ENCODE measurements around the gene ZNF784. TPM values are rescaled to one million over a fixed set of nuclear protein-coding genes. Genes with fewer than 3 reads are reported as not detected.

Gene ZNF784
- total and polyA plus RNA-seq, 10 of the 15 experiments (the other 5 are each of a cell fraction or from before 2014, with no cell fraction given) = 0.10 to 5.2 (median 1.8) TPM

- H3K27me3 ChIP-seq (replicated peaks in 1 of 2; ENCODE audit: control insufficient read depth in 2 of 2, insufficient read depth in 2 of 2, low read length in 1 of 2) = no peaks in the 10 kb centered on the region
- ATAC-seq = no peak
- H3K9me3 ChIP-seq (replicated peaks; ENCODE audit: control insufficient read depth, insufficient read depth, low read length) = peaks cover 2% of the 10 kb centered on the region; the same call in 2 of the 3 replicates
- 98% methylated on average over 13 of the region's 27 CpGs for WGBS (ENCODE audit: insufficient coverage, insufficient replicate concordance, low lambda C conversion rate, missing lambda C conversion rate)
- H3K9ac ChIP-seq (ENCODE audit: control insufficient read depth, insufficient read depth, low read length) = no peak overlapping the region
- H4K20me1 ChIP-seq (ENCODE audit: control insufficient read depth, insufficient read depth) = peaks cover 3% of the 10 kb centered on the region; the same call in 1 of the 2 replicates
- in situ Hi-C loops (cut with MboI) = no loop called here
- POLR2A ChIA-PET = no interaction called here
- no peak for DNase-seq (ENCODE audit: low read depth, low spot score)
- CTCF ChIA-PET = no interaction called here
- no peak overlapping the region for H3K27ac ChIP-seq (ENCODE audit: control insufficient read depth, insufficient read depth)
- intact Hi-C loops (cut with micrococcal nuclease; ENCODE audit: unreplicated experiment) = no loop called here
- H3K36me3 ChIP-seq (ENCODE audit: control insufficient read depth in 2 of 2, insufficient read depth in 2 of 2, low read length in 1 of 2) = peaks cover 12 to 16% of the 10 kb centered on the region in 2 experiments
- BruUV-seq (replicated peaks) = no TSS peak
- H2AFZ ChIP-seq (ENCODE audit: control insufficient read depth, low read depth, low read length) = no peak overlapping the region
- no peak for FAIRE-seq
- no peak for TF ChIP-seq BACH1 (IDR thresholded peaks at IDR 0.05; ENCODE audit: borderline replicate concordance)
- no peak for TF ChIP-seq CBFB (IDR thresholded peaks at IDR 0.05; ENCODE audit: low read depth)
- TF ChIP-seq MEF2B (IDR thresholded peaks at IDR 0.05; ENCODE audit: partially characterized antibody, poor library complexity, severe bottlenecking) = no peak
- H3K4me3 ChIP-seq = no peak overlapping the region
- RAD21 ChIA-PET (ENCODE audit: unreplicated experiment) = no interaction called here
- no peak overlapping the region for H3K4me2 ChIP-seq (ENCODE audit: control insufficient read depth, insufficient read depth)
- SMC1A ChIA-PET (ENCODE audit: uncharacterized antibody, unreplicated experiment) = no interaction called here
- H3K4me1 ChIP-seq (ENCODE audit: control insufficient read depth, insufficient read depth, low read length) = peaks cover 4% of the 10 kb centered on the region
- peaks cover 11% of the 10 kb centered on the region for H3K79me2 ChIP-seq (ENCODE audit: control insufficient read depth, insufficient read depth, low read length)
These were observed 11.0 kb downstream of the ZNF784 start for GRCh38 chr19:55613396-55613795.

- peaks cover 2% of the 10 kb centered on the region; the same call in 1 of the 3 replicates for H3K9me3 ChIP-seq (replicated peaks; ENCODE audit: control insufficient read depth, insufficient read depth, low read length)
- H3K27ac ChIP-seq (ENCODE audit: control insufficient read depth, insufficient read depth) = no peak overlapping the region
- no peak overlapping the region for H3K4me3 ChIP-seq
- in situ Hi-C loops (cut with MboI) (no loop called here), intact Hi-C loops (cut with micrococcal nuclease; ENCODE audit: unreplicated experiment) (no loop called here)
- peaks cover 3% of the 10 kb centered on the region; the same call in 1 of the 2 replicates for H4K20me1 ChIP-seq (ENCODE audit: control insufficient read depth, insufficient read depth)
- H3K4me1 ChIP-seq (ENCODE audit: control insufficient read depth, insufficient read depth, low read length) = peaks cover 4% of the 10 kb centered on the region
- H3K36me3 ChIP-seq (ENCODE audit: control insufficient read depth in 2 of 2, insufficient read depth in 2 of 2, low read length in 1 of 2) = peaks cover 12% of the 10 kb centered on the region in 2 experiments
- ChIA-PET POLR2A (interaction anchor here (1.4 kb wide), 1 partner anchor 12 kb away, joined by 7 read pairs; the partner anchor contains the start of gene ZNF784), RAD21 (ENCODE audit: unreplicated experiment) (interaction anchor here (1.3 kb wide), 1 partner anchor 20 kb away, joined by 3 read pairs; no protein-coding TSS in a partner anchor), SMC1A (ENCODE audit: uncharacterized antibody, unreplicated experiment) (interaction anchor here (1.5 kb wide), 1 partner anchor 21 kb away, joined by 3 read pairs; no protein-coding TSS in a partner anchor), CTCF (interaction anchor here (0.7 to 3.0 kb wide), 5 partner anchors 15 to 98 kb away, joined by 3 to 11 read pairs (median 4); no protein-coding TSS in a partner anchor)
- DNase-seq (ENCODE audit: low read depth, low spot score) = no peak
- FAIRE-seq = no peak
- peak; percentile 65 for ATAC-seq
- TF ChIP-seq SPI1 (IDR thresholded peaks at IDR 0.05; ENCODE audit: borderline replicate concordance, insufficient read depth, low read depth, low read length) (peak; percentile 52; the same call in 1 of the 2 replicates), ATF7 (IDR thresholded peaks at IDR 0.05; ENCODE audit: low read depth) (0 out of 2 replicates have a peak, but pooled peaks have one; percentile 29), PAX8 (IDR thresholded peaks at IDR 0.05) (no peak)
- no peak overlapping the region for H2AFZ ChIP-seq (ENCODE audit: control insufficient read depth, low read depth, low read length)
- peaks cover 18% of the 10 kb centered on the region for H3K79me2 ChIP-seq (ENCODE audit: control insufficient read depth, insufficient read depth, low read length)
- 55% methylated on average over 3 of the region's 3 CpGs for WGBS (ENCODE audit: insufficient coverage, insufficient replicate concordance, low lambda C conversion rate, missing lambda C conversion rate)
- H3K27me3 ChIP-seq (replicated peaks in 1 of 2; ENCODE audit: control insufficient read depth in 2 of 2, insufficient read depth in 2 of 2, low read length in 1 of 2) = no peaks in the 10 kb centered on the region
- H3K9ac ChIP-seq (ENCODE audit: control insufficient read depth, insufficient read depth, low read length) = no peak overlapping the region
- no TSS peak for BruUV-seq (replicated peaks)
- peak overlapping the region; percentile 12; the same call in 1 of the 2 replicates for H3K4me2 ChIP-seq (ENCODE audit: control insufficient read depth, insufficient read depth)
These were observed 12.3 kb downstream of the ZNF784 start for GRCh38 chr19:55611983-55612645.
